HCT116 (cell line): ENCODE results near the gene DYNC1I1. TPM values are rescaled to one million over a fixed set of nuclear protein-coding genes. Genes with fewer than 3 reads are reported as not detected.

ENCODE experiments used
- ATAC-seq: fragments of 200-7000 bp; cut with Tn5 transposase; 2 replicates; pipeline ENCODE4 v1.9.1; 2020; ENCODE audit warnings: mild to moderate bottlenecking, moderate library complexity
- BruUV-seq: library from RNA; stranded (reverse); fragments of 400-500 nt; replicated peaks from 2 replicates; lab custom pipeline; 2021; lab: Mats Ljungman, UMichigan
- CTCF ChIA-PET: fragments of 300-600 bp; sonication (Branson Sonifier 250); formaldehyde crosslinking; loops from one replicate; lab custom pipeline; 2021; ENCODE audit warnings: antibody characterized with exemption; lab: Charles Lee
- POLR2A ChIA-PET: fragments of 300-600, 350-600 bp; sonication (Branson Sonifier 250); formaldehyde crosslinking; loops from one replicate; lab custom pipeline; 2021; ENCODE audit warnings: antibody characterized with exemption; lab: Charles Lee
- RAD21 ChIA-PET, 2 experiments: fragments of 300-600 bp; sonication (Branson Sonifier 250); formaldehyde crosslinking; loops; one replicate each; lab custom pipeline; 2023; ENCODE audit warnings: low total read pairs in 2 of 2; ENCODE audit not compliant: uncharacterized antibody in 2 of 2, unreplicated experiment in 2 of 2, low non-redundant PET in 1 of 2; lab: Charles Lee
- DNase-seq: peaks from one replicate; pipeline ENCODE4 v3.0.0-alpha.2; 2010; ENCODE audit warnings: low read depth, low spot score
- H2AFZ ChIP-seq: fragments of 200-600 bp; shearing (Covaris generic), sonication (generic); 2 replicates; pipeline ENCODE4 v1.6.1; 2017; ENCODE audit warnings: low read depth, mixed run types, mixed read lengths, antibody characterized with exemption, low read length; ENCODE audit not compliant: poor library complexity, severe bottlenecking
- H3K27ac ChIP-seq: 2 replicates; pipeline ENCODE4 v1.5.1; 2012; ENCODE audit warnings: low read depth, low read length
- H3K27me3 ChIP-seq: fragments of 200-600 bp; sonication (generic); 2 replicates; pipeline ENCODE4 v1.6.1; 2016; ENCODE audit warnings: mixed run types, low read length, mixed read lengths; ENCODE audit not compliant: insufficient read depth
- H3K36me3 ChIP-seq, 2 experiments: fragments of 200-500 bp in 1 of 2; fragments of 200-600 bp in 1 of 2; sonication (Bioruptor generic) in 1 of 2; sonication (generic) in 1 of 2; 2 replicates each; pipeline versions ENCODE4 v1.5.1 to v1.6.1; 2014 to 2016; ENCODE audit warnings: low read length in 2 of 2, inconsistent platforms in 1 of 2, mixed read lengths in 1 of 2, mixed run types in 1 of 2; ENCODE audit not compliant: insufficient read depth in 2 of 2, control insufficient read depth in 1 of 2
- H3K4me1 ChIP-seq, 2 experiments: fragments of 200-600 bp in 1 of 2; sonication (generic) in 1 of 2; 2 replicates each; pipeline versions ENCODE4 v1.5.1 to v1.6.1; 2012 to 2017; ENCODE audit warnings: low read length in 2 of 2, inconsistent platforms in 1 of 2, mild to moderate bottlenecking in 1 of 2, mixed read lengths in 1 of 2, mixed run types in 1 of 2, moderate library complexity in 1 of 2; ENCODE audit not compliant: insufficient read depth in 2 of 2, control insufficient read depth in 1 of 2
- H3K4me2 ChIP-seq: fragments of 200-600 bp; sonication (generic); 2 replicates; pipeline ENCODE4 v1.6.1; 2017; ENCODE audit warnings: mixed run types, low read length, mixed read lengths
- H3K4me3 ChIP-seq, 2 experiments: fragments of 200-600 bp in 1 of 2; sonication (generic) in 1 of 2; replicated peaks in 1 of 2; 2 replicates each; pipeline ENCODE4 v1.5.1; 2011 to 2016; ENCODE audit warnings: low read length in 2 of 2, control low read depth in 1 of 2, low read depth in 1 of 2, mild to moderate bottlenecking in 1 of 2, mixed read lengths in 1 of 2, mixed run types in 1 of 2
- H3K79me2 ChIP-seq: fragments of 200-600 bp; sonication (generic); 2 replicates; pipeline ENCODE4 v1.6.1; 2017; ENCODE audit warnings: mild to moderate bottlenecking, mixed run types, low read length, moderate library complexity, mixed read lengths; ENCODE audit not compliant: insufficient read depth
- H3K9ac ChIP-seq: fragments of 200-600 bp; sonication (generic); 2 replicates; pipeline ENCODE4 v1.6.1; 2016; ENCODE audit warnings: low read length, mixed read lengths
- H3K9me2 ChIP-seq: fragments of 200-600 bp; sonication (generic), shearing (Covaris generic); 2 replicates; pipeline ENCODE4 v1.6.1; 2017; ENCODE audit warnings: mixed run types, mild to moderate bottlenecking, moderate library complexity; ENCODE audit not compliant: insufficient read depth
- H3K9me3 ChIP-seq, 2 experiments: fragments of 200-500 bp in 1 of 2; fragments of 200-600 bp in 1 of 2; sonication (Bioruptor generic) in 1 of 2; sonication (generic) in 1 of 2; 2 replicates each; pipeline ENCODE4 v1.6.1; 2014 to 2017; ENCODE audit warnings: low read length in 2 of 2, mixed read lengths in 2 of 2, inconsistent platforms in 1 of 2, low read depth in 1 of 2, mild to moderate bottlenecking in 1 of 2, mixed run types in 1 of 2, moderate library complexity in 1 of 2; ENCODE audit not compliant: control insufficient read depth in 1 of 2, insufficient read depth in 1 of 2
- H4K20me1 ChIP-seq: fragments of 200-600 bp; sonication (generic), shearing (Covaris generic); 2 replicates; pipeline ENCODE4 v1.6.1; 2017; ENCODE audit warnings: mixed run types, mild to moderate bottlenecking, moderate library complexity; ENCODE audit not compliant: insufficient read depth
- CTCF ChIP-seq, 3 experiments: fragments of 200-600 bp in 1 of 3; sonication (generic) in 1 of 3; IDR thresholded peaks in 2 of 3; conservative IDR thresholded peaks in 1 of 3; 2 replicates each; pipeline ENCODE4 v1.5.1; 2012 to 2017; ENCODE audit warnings: low read depth in 2 of 3, low read length in 2 of 3, antibody characterized with exemption in 1 of 3, borderline replicate concordance in 1 of 3, control low read depth in 1 of 3, mild to moderate bottlenecking in 1 of 3, mixed read lengths in 1 of 3, mixed run types in 1 of 3, moderate library complexity in 1 of 3; ENCODE audit not compliant: insufficient read depth in 1 of 3
- ELF1 ChIP-seq: IDR thresholded peaks from 2 replicates; pipeline ENCODE4 v1.6.1; 2012; ENCODE audit warnings: low read depth, borderline replicate concordance
- EZH2 ChIP-seq: fragments of 200-600 bp; sonication (generic); IDR thresholded peaks from 2 replicates; pipeline ENCODE4 v1.6.1; 2017; ENCODE audit warnings: antibody characterized with exemption, mixed run types
- EZH2phosphoT487 ChIP-seq: fragments of 200-600 bp; IDR thresholded peaks from 2 replicates; pipeline ENCODE4 v1.6.1; 2018; ENCODE audit warnings: antibody characterized with exemption, borderline replicate concordance
- JUND ChIP-seq: IDR thresholded peaks from 2 replicates; pipeline ENCODE4 v1.6.1; 2012
- REST ChIP-seq: IDR thresholded peaks from 2 replicates; pipeline ENCODE4 v1.6.1; 2012; ENCODE audit warnings: low read depth
- SIN3A ChIP-seq: IDR thresholded peaks from 2 replicates; pipeline ENCODE4 v1.6.1; 2012; ENCODE audit warnings: low read depth
- SP1 ChIP-seq: IDR thresholded peaks from 2 replicates; pipeline ENCODE4 v1.6.1; 2012; ENCODE audit warnings: low read depth
- TCF7L2 ChIP-seq: IDR thresholded peaks from 2 replicates; pipeline ENCODE4 v1.7.0; 2011; ENCODE audit warnings: borderline replicate concordance, inconsistent platforms; ENCODE audit not compliant: insufficient read depth, insufficient read length; ENCODE audit errors: extremely low read depth
- YY1 ChIP-seq: IDR thresholded peaks from 2 replicates; pipeline ENCODE4 v1.6.1; 2011; ENCODE audit warnings: low read length, low read depth, moderate library complexity, mild to moderate bottlenecking; ENCODE audit not compliant: insufficient replicate concordance; ENCODE audit errors: extremely low read depth
- intact Hi-C: fragments of 100-400 bp; cut with micrococcal nuclease; formaldehyde crosslinking; loops from 2 replicates; pipeline ENCODE4 v1.10.0; 2022
- total RNA-seq: library from RNA; stranded (reverse); gene quantifications from one replicate; pipeline ENCODE4 v1.2.1, GENCODE V29; 2021; ENCODE audit not compliant: unreplicated experiment

The DYNC1I1 gene
- total RNA-seq, 1 experiment from 2014 or later, result not detected

- TF ChIP-seq SP1, result no peak
Measured at GRCh38 chr7:95794917-95795515, 22.7 kb downstream of the DYNC1I1 start (continued).

- intact Hi-C loops, result no loop called here
- no TSS peak for BruUV-seq
- no peak for ATAC-seq
Measured at GRCh38 chr7:95796617-95797016, 24.3 kb downstream of the DYNC1I1 start.

GRCh38 chr7:95798401-95798930 is 26.1 kb downstream of the DYNC1I1 start:
- CTCF ChIA-PET, result interaction anchor here (1.5 kb wide), 1 partner anchor 43 kb away, joined by 4 read pairs; no protein-coding TSS in a partner anchor
- no peaks in the 10 kb centered on the region for H3K4me1 ChIP-seq
- no peak for TF ChIP-seq ELF1
- no peak for TF ChIP-seq YY1
- TF ChIP-seq CTCF (IDR thresholded peaks at IDR 0.05 in 2 of 3, conservative IDR thresholded peaks at IDR 0.05 in 1 of 3; ENCODE audit: borderline replicate concordance in 1 of 3, insufficient read depth in 1 of 3, low read depth in 2 of 3, low read length in 2 of 3), result no peak
- no peak for TF ChIP-seq SP1
- TF ChIP-seq TCF7L2, result no peak
- no peak for TF ChIP-seq SIN3A
- no peak for TF ChIP-seq JUND
- TF ChIP-seq REST, result no peak
- TF ChIP-seq EZH2, result no peak
- TF ChIP-seq EZH2phosphoT487, result no peak
- no peak overlapping the region for H3K27ac ChIP-seq
- no peaks in the 10 kb centered on the region for H3K9me2 ChIP-seq
- no peak for ATAC-seq
- no peak overlapping the region for H3K9ac ChIP-seq
- no peaks in the 10 kb centered on the region for H3K79me2 ChIP-seq
- intact Hi-C loops, result no loop called here
- no peak overlapping the region for H3K4me3 ChIP-seq
- no peak for DNase-seq
- POLR2A ChIA-PET, result no interaction called here
- RAD21 ChIA-PET, result no interaction called here
- no peak overlapping the region for H3K4me2 ChIP-seq
- no TSS peak for BruUV-seq
- peaks cover 33% of the 10 kb centered on the region for H3K27me3 ChIP-seq
- H3K36me3 ChIP-seq, result no peaks in the 10 kb centered on the region
- no peaks in the 10 kb centered on the region for H3K9me3 ChIP-seq
- no peaks in the 10 kb centered on the region for H4K20me1 ChIP-seq
- no peak overlapping the region for H2AFZ ChIP-seq

More at GRCh38 chr7:95796617-95797016, 24.3 kb downstream of the DYNC1I1 start:
- Histone ChIP-seq H4K20me1 (no peaks in the 10 kb centered on the region), H3K9me2 (no peaks in the 10 kb centered on the region), H3K9me3 (no peaks in the 10 kb centered on the region), H3K36me3 (no peaks in the 10 kb centered on the region), H3K27me3 (peaks cover 18% of the 10 kb centered on the region; the same call in 1 of the 2 replicates), H3K4me1 (no peaks in the 10 kb centered on the region), H3K4me2 (no peak overlapping the region), H3K27ac (no peak overlapping the region), H3K9ac (no peak overlapping the region), H3K79me2 (no peaks in the 10 kb centered on the region), H3K4me3 (no peak overlapping the region), H2AFZ (no peak overlapping the region)
- POLR2A ChIA-PET, result no interaction called here
- CTCF ChIA-PET, result no interaction called here
- RAD21 ChIA-PET, result no interaction called here
- no peak for TF ChIP-seq TCF7L2
- no peak for DNase-seq
